Activated T-helper 17 cell treated with anti-CD3 and anti-CD28 coated beads, Interleukin-2, amount 50 U/mL, for 72 hours (primary cell): ENCODE results near the gene STXBP3. TPM values are rescaled to one million over a fixed set of nuclear protein-coding genes. Genes with fewer than 3 reads are reported as not detected.
A peak's percentile ranks its signal among the peaks of the same experiment; 100 is the strongest.

Experiments used
- ATAC-seq: fragments of 150-1000 bp; cut with Tn5 transposase; replicated peaks from 2 replicates; pipeline ENCODE4 v1.10.0; 2021; ENCODE audit warnings: mild to moderate bottlenecking, moderate library complexity
- H3K27ac Mint-ChIP-seq: one replicate; pipeline ENCODE4 v1.8.0; 2022; ENCODE audit warnings: mixed read lengths
- H3K27me3 Mint-ChIP-seq: one replicate; pipeline ENCODE4 v1.8.0; 2022; ENCODE audit warnings: mixed read lengths
- H3K36me3 Mint-ChIP-seq: one replicate; pipeline ENCODE4 v1.8.0; 2022; ENCODE audit warnings: low read depth, mild to moderate bottlenecking, mixed read lengths
- H3K4me1 Mint-ChIP-seq: one replicate; pipeline ENCODE4 v1.8.0; 2022; ENCODE audit warnings: mixed read lengths
- H3K4me3 Mint-ChIP-seq: one replicate; pipeline ENCODE4 v1.8.0; 2022; ENCODE audit warnings: mild to moderate bottlenecking, mixed read lengths
- H3K9me3 Mint-ChIP-seq: one replicate; pipeline ENCODE4 v1.8.0; 2022; ENCODE audit warnings: mixed read lengths
- total RNA-seq, 2 donors: library from RNA; stranded (reverse); gene quantifications; one replicate each; pipeline ENCODE4 v1.2.3, GENCODE V29; 2022

The STXBP3 gene
- total RNA-seq, 2 donors from 2014 or later = 41.0 to 52.3 TPM

- Mint-ChIP-seq H3K27ac (peak overlapping the region; percentile 15), H3K4me1 (no peaks in the 10 kb centered on the region), H3K27me3 (peaks cover 4% of the 10 kb centered on the region), H3K4me3 (no peak overlapping the region), H3K36me3 (no peaks in the 10 kb centered on the region), H3K9me3 (no peaks in the 10 kb centered on the region)
- ATAC-seq = no peak
These were observed 105.9 kb downstream of the STXBP3 start for GRCh38 chr1:108852221-108852975.

- no peaks in the 10 kb centered on the region for H3K36me3 Mint-ChIP-seq
- no peak overlapping the region for H3K27ac Mint-ChIP-seq
- H3K4me3 Mint-ChIP-seq = no peak overlapping the region
- H3K9me3 Mint-ChIP-seq = no peaks in the 10 kb centered on the region
- no peak for ATAC-seq
- no peaks in the 10 kb centered on the region for H3K4me1 Mint-ChIP-seq
- H3K27me3 Mint-ChIP-seq = peaks cover 12% of the 10 kb centered on the region
These were observed 107.9 kb downstream of the STXBP3 start for GRCh38 chr1:108854221-108855019.

- Mint-ChIP-seq H3K27ac (no peak within 1 kb of the TSS), H3K27me3 (peaks cover 17% of the 10 kb centered on the region), H3K4me1 (no peaks in the 10 kb centered on the region), H3K9me3 (no peaks in the 10 kb centered on the region), H3K4me3 (no peak within 1 kb of the TSS), H3K36me3 (no peaks in the 10 kb centered on the region)
- no peak for ATAC-seq
These were observed 110.5 kb downstream of the STXBP3 start, which contains the start of gene AKNAD1 for GRCh38 chr1:108856994-108857393. AKNAD1 (minus strand) TSS chr1:108857094; CDS start chr1:108852664, 4,430 bp downstream.

GRCh38 chr1:108858230-108858950 lies 111.9 kb downstream of the STXBP3 start:
- no peaks in the 10 kb centered on the region for H3K4me1 Mint-ChIP-seq

More at GRCh38 chr1:108858230-108858950, 111.9 kb downstream of the STXBP3 start:
- Mint-ChIP-seq H3K27ac (no peak overlapping the region), H3K27me3 (peaks cover 17% of the 10 kb centered on the region), H3K9me3 (no peaks in the 10 kb centered on the region), H3K36me3 (no peaks in the 10 kb centered on the region), H3K4me3 (no peak overlapping the region)
- no peak for ATAC-seq

Other genes starting within 250 kb of the STXBP3 start
- gene EEIG2, start 186.6 kb upstream of the STXBP3 start, total RNA-seq = 1 to 10 TPM; 6.7 to 7.0 TPM
- 10 to 100 TPM; 17.5 to 21.6 TPM for gene HENMT1, start 85.6 kb upstream of the STXBP3 start, total RNA-seq
- gene PRPF38B, start 54.4 kb upstream of the STXBP3 start, total RNA-seq = 10 to 100 TPM; 70.3 to 70.6 TPM
- gene FNDC7, start 33.8 kb upstream of the STXBP3 start, total RNA-seq = under 1 TPM in 1 of 2 donors, not detected in 1; 0.19 TPM
- not detected for gene AKNAD1, start 110.4 kb downstream of the STXBP3 start, total RNA-seq
- gene GPSM2, start 130.3 kb downstream of the STXBP3 start, total RNA-seq = 10 to 100 TPM; 24.1 to 30.5 TPM
- gene CLCC1, start 216.8 kb downstream of the STXBP3 start, total RNA-seq = 10 to 100 TPM; 14.3 to 19.8 TPM